A549 (cell line): Measurements from ENCODE around the gene TP53I11. TPM values are rescaled to one million over a fixed set of nuclear protein-coding genes. Genes with fewer than 3 reads are reported as not detected.

Source experiments
- ATAC-seq, 2 experiments: fragments of 200-7000 bp in 1 of 2; fragments of >200 bp in 1 of 2; cut with Nextera tagmentation in 1 of 2; cut with Tn5 transposase in 1 of 2; 3 replicates each; pipeline versions ENCODE4 v1.8.0 to v1.9.1; 2018 to 2020; ENCODE audit warnings: mild to moderate bottlenecking in 1 of 2, moderate library complexity in 1 of 2
- CTCF ChIA-PET: fragments of 300-600 bp; sonication (Branson Sonifier 250); formaldehyde crosslinking; extraction: SDS; loops from one replicate; lab custom pipeline; 2021; ENCODE audit warnings: antibody characterized with exemption, inconsistent platforms; lab: Yijun Ruan, JAX
- POLR2A ChIA-PET: fragments of 350-600 bp; formaldehyde crosslinking; extraction: SDS; loops from one replicate; lab custom pipeline; 2021; ENCODE audit warnings: antibody characterized with exemption, inconsistent platforms; lab: Yijun Ruan, JAX
- DNase-seq, 2 experiments: peaks; one replicate each; pipeline versions ENCODE4 v3.0.0 to v3.0.0-alpha.2; 2011 to 2016; ENCODE audit warnings: low read depth in 1 of 2, low spot score in 1 of 2
- FAIRE-seq: peaks from 2 replicates; lab custom pipeline; 2011; peaks lifted over from hg19 to GRCh38; lab: Jason Lieb, UNC
- H3K27ac ChIP-seq, 2 experiments: fragments of >200 bp; sonication (Bioruptor Twin); formaldehyde crosslinking; 3 replicates each; pipeline ENCODE4 v1.5.1; 2016 to 2017
- H3K4me1 ChIP-seq: fragments of >200 bp; sonication (Bioruptor Twin); formaldehyde crosslinking; 3 replicates; pipeline ENCODE4 v1.6.1; 2016
- H3K4me2 ChIP-seq: fragments of >200 bp; sonication (Bioruptor Twin); formaldehyde crosslinking; 3 replicates; pipeline ENCODE4 v1.6.1; 2016
- H3K4me3 ChIP-seq: fragments of >200 bp; sonication (Bioruptor Twin); formaldehyde crosslinking; 3 replicates; pipeline ENCODE4 v1.5.1; 2016
- H3K9me3 ChIP-seq: fragments of >200 bp; sonication (Bioruptor Twin); formaldehyde crosslinking; 3 replicates; pipeline ENCODE4 v1.6.1; 2016
- CEBPB ChIP-seq, 2 experiments: fragments of >200 bp in 1 of 2; sonication (Bioruptor Twin) in 1 of 2; formaldehyde crosslinking in 1 of 2; IDR thresholded peaks; 2 replicates each; pipeline ENCODE4 v1.6.1; 2012 to 2016
- CHD4 ChIP-seq: fragments of 200-600 bp; sonication (generic); IDR thresholded peaks from 2 replicates; pipeline ENCODE4 v1.6.1; 2016; ENCODE audit warnings: antibody characterized with exemption, mild to moderate bottlenecking, borderline replicate concordance
- EHMT2 ChIP-seq: fragments of 200-600 bp; sonication (generic); IDR thresholded peaks from 2 replicates; pipeline ENCODE4 v1.6.1; 2016; ENCODE audit warnings: antibody characterized with exemption, low read depth, mild to moderate bottlenecking, moderate library complexity
- ESRRA ChIP-seq: fragments of 150-350 bp; IDR thresholded peaks from 2 replicates; pipeline ENCODE4 v1.6.1; 2014; ENCODE audit warnings: mild to moderate bottlenecking, low read length, borderline replicate concordance
- FOSB ChIP-seq: fragments of 250-450 bp; sonication (Bioruptor Pico); IDR thresholded peaks from 2 replicates; pipeline ENCODE4 v1.5.0; 2020; ENCODE audit warnings: mild to moderate bottlenecking, moderate library complexity
- FOSL2 ChIP-seq, 2 experiments: fragments of 450-650 bp in 1 of 2; fragments of >200 bp in 1 of 2; sonication (Bioruptor Twin) in 1 of 2; formaldehyde crosslinking; IDR thresholded peaks; 2 replicates each; pipeline versions ENCODE4 v1.5.0 to v1.6.1; 2016 to 2020; ENCODE audit warnings: mild to moderate bottlenecking in 1 of 2, moderate library complexity in 1 of 2
- HOXA7 ChIP-seq: fragments of 250-450 bp; sonication (Bioruptor Pico); IDR thresholded peaks from 2 replicates; pipeline ENCODE4 v1.5.0; 2020; ENCODE audit warnings: mild to moderate bottlenecking, moderate library complexity
- JUNB ChIP-seq: fragments of >200 bp; sonication (Bioruptor Twin); formaldehyde crosslinking; IDR thresholded peaks from 2 replicates; pipeline ENCODE4 v1.6.1; 2016
- MAFK ChIP-seq: fragments of 450-650 bp; IDR thresholded peaks from 2 replicates; pipeline ENCODE4 v1.6.1; 2014; ENCODE audit not compliant: partially characterized antibody
- MAX ChIP-seq: IDR thresholded peaks from 2 replicates; pipeline ENCODE4 v1.6.1; 2012
- MAZ ChIP-seq: fragments of 150-350 bp; IDR thresholded peaks from 2 replicates; pipeline ENCODE4 v1.6.1; 2014; ENCODE audit warnings: antibody characterized with exemption, low read depth, low read length, borderline replicate concordance
- NPAS2 ChIP-seq: fragments of 250-450 bp; sonication (Bioruptor Pico); IDR thresholded peaks from 2 replicates; pipeline ENCODE4 v1.8.0; 2022; ENCODE audit warnings: mild to moderate bottlenecking, moderate library complexity, borderline replicate concordance
- PBX3 ChIP-seq: IDR thresholded peaks from 2 replicates; pipeline ENCODE4 v1.6.1; 2012
- POLR2A ChIP-seq: IDR thresholded peaks from 2 replicates; pipeline ENCODE4 v1.6.1; 2012; ENCODE audit warnings: mild to moderate bottlenecking, low read length
- RAD21 ChIP-seq, 2 experiments: fragments of >200 bp in 1 of 2; sonication (Bioruptor Twin) in 1 of 2; formaldehyde crosslinking in 1 of 2; IDR thresholded peaks in 1 of 2; conservative IDR thresholded peaks in 1 of 2; 2 replicates in 1 of 2; 3 replicates in 1 of 2; pipeline ENCODE4 v1.6.1; 2012 to 2018; ENCODE audit warnings: inconsistent platforms in 1 of 2
- RARB ChIP-seq: fragments of 250-450 bp; sonication (Bioruptor Pico); IDR thresholded peaks from 2 replicates; pipeline ENCODE4 v1.8.0; 2021; ENCODE audit warnings: mild to moderate bottlenecking, moderate library complexity
- REST ChIP-seq: fragments of 200-600 bp; sonication (generic); IDR thresholded peaks from 2 replicates; pipeline ENCODE4 v1.6.1; 2016; ENCODE audit warnings: antibody characterized with exemption, mild to moderate bottlenecking, moderate library complexity
- RFX5 ChIP-seq: fragments of 450-650 bp; IDR thresholded peaks from 2 replicates; pipeline ENCODE4 v1.7.1; 2014; ENCODE audit warnings: antibody characterized with exemption, mild to moderate bottlenecking, moderate library complexity
- RNF2 ChIP-seq: fragments of 200-600 bp; sonication (generic); IDR thresholded peaks from 2 replicates; pipeline ENCODE4 v1.6.1; 2016; ENCODE audit warnings: low read depth, mild to moderate bottlenecking, antibody characterized with exemption, moderate library complexity, borderline replicate concordance
- SREBF2 ChIP-seq: fragments of 450-650 bp; IDR thresholded peaks from 2 replicates; pipeline ENCODE4 v1.6.1; 2014; ENCODE audit warnings: mild to moderate bottlenecking, moderate library complexity
- TFCP2L1 ChIP-seq: fragments of 250-450 bp; sonication (Bioruptor Pico); IDR thresholded peaks from 2 replicates; pipeline ENCODE4 v1.5.0; 2021; ENCODE audit warnings: mild to moderate bottlenecking
- TP53 ChIP-seq: fragments of 250-450 bp; sonication (Bioruptor Pico); IDR thresholded peaks from 2 replicates; pipeline ENCODE4 v1.5.0; 2021; ENCODE audit warnings: mild to moderate bottlenecking, moderate library complexity
- USF2 ChIP-seq: fragments of 450-650 bp; IDR thresholded peaks from 2 replicates; pipeline ENCODE4 v1.6.1; 2014; ENCODE audit warnings: antibody characterized with exemption
- WGBS: methylation state at CpG from one replicate; pipeline ENCODE4 v1.1.6; 2017; ENCODE audit errors: missing lambda C conversion rate; 5-methylcytosine and 5-hydroxymethylcytosine counted together
- polyA plus RNA-seq, 4 experiments: library from polyadenylated mRNA; depleted of rRNA in 3 of 4; stranded (reverse); fragments of >200 nt; fragmentation: RNase III in 1 of 4; extraction: RNeasy Plus Mini Kit Qiagen cat#74134 plus additional on column Dnase treatment in 1 of 4; gene quantifications; 2 replicates in 3 of 4; 3 replicates in 1 of 4; pipeline ENCODE4 v1.2.3, GENCODE V29; 2011 to 2017

TP53I11 gene
- polyA plus RNA-seq, 2 of the 4 experiments (the other 2 are of a cell fraction) = 11.2 to 28.2 TPM

GRCh38 chr11:44986315-44986714 is 35.6 kb upstream of the TP53I11 start:
- POLR2A ChIA-PET = no interaction called here

GRCh38 chr11:44985721-44986120 is 35.0 kb upstream of the TP53I11 start:
- TF ChIP-seq EHMT2 (no peak), RFX5 (no peak), USF2 (no peak), RAD21 (conservative IDR thresholded peaks at IDR 0.05 in 1 of 2, IDR thresholded peaks at IDR 0.05 in 1 of 2) (no peak), REST (no peak), POLR2A (no peak)
- no peak overlapping the region for H3K4me3 ChIP-seq
- H3K4me1 ChIP-seq = peaks cover 6% of the 10 kb centered on the region
- no peak for ATAC-seq
- 87% methylated on average over 6 of the region's 6 CpGs for WGBS
- POLR2A ChIA-PET = no interaction called here
- H3K9me3 ChIP-seq = no peaks in the 10 kb centered on the region
- H3K27ac ChIP-seq = no peak overlapping the region
- DNase-seq = no peak
- H3K4me2 ChIP-seq = no peak overlapping the region
- no peak for FAIRE-seq
- CTCF ChIA-PET = interaction anchor here (0.9 to 2.2 kb wide), 6 partner anchors 18 to 121 kb away, joined by 3 to 8 read pairs (median 4); no protein-coding TSS in a partner anchor

More at GRCh38 chr11:44986315-44986714, 35.6 kb upstream of the TP53I11 start:
- Histone ChIP-seq H3K9me3 (no peaks in the 10 kb centered on the region), H3K4me3 (no peak overlapping the region), H3K27ac (no peak overlapping the region), H3K4me1 (no peaks in the 10 kb centered on the region), H3K4me2 (no peak overlapping the region)
- CTCF ChIA-PET = interaction anchor here (1.1 to 2.2 kb wide), 4 partner anchors 44 to 120 kb away, joined by 3 to 8 read pairs (median 4); no protein-coding TSS in a partner anchor
- ATAC-seq (no peak), FAIRE-seq (no peak), DNase-seq (no peak)
- TF ChIP-seq MAZ (no peak), SREBF2 (no peak), ESRRA (no peak)
- WGBS = 80% methylated on average over 3 of the region's 3 CpGs

GRCh38 chr11:44983786-44984185 is 33.1 kb upstream of the TP53I11 start:
- H3K4me3 ChIP-seq = no peak overlapping the region
- CTCF ChIA-PET = interaction anchor here (0.7 to 1.1 kb wide), 2 partner anchors 48 to 121 kb away, joined by 3 to 5 read pairs; no protein-coding TSS in a partner anchor
- WGBS = 87% methylated on average over 7 of the region's 7 CpGs
- H3K9me3 ChIP-seq = no peaks in the 10 kb centered on the region
- peaks cover 25% of the 10 kb centered on the region for H3K4me1 ChIP-seq
- TF ChIP-seq JUNB = no peak
- TF ChIP-seq TFCP2L1 (CRISPR knock-in tag) = no peak
- TF ChIP-seq REST = no peak
- TF ChIP-seq RARB (CRISPR knock-in tag) = no peak
- TF ChIP-seq CEBPB (IDR thresholded peaks at IDR 0.05) = no peak
- TF ChIP-seq NPAS2 (CRISPR knock-in tag) = no peak
- no peak for TF ChIP-seq MAX
- no peak for TF ChIP-seq PBX3
- no peak for TF ChIP-seq CHD4
- no peak for TF ChIP-seq HOXA7 (CRISPR knock-in tag)
- no peak for TF ChIP-seq FOSL2 (IDR thresholded peaks at IDR 0.05)
- no peak for TF ChIP-seq FOSL2 (CRISPR knock-in tag; IDR thresholded peaks at IDR 0.05)
- no peak for TF ChIP-seq MAZ
- TF ChIP-seq RNF2 = no peak
- TF ChIP-seq MAFK = no peak
- no peak for TF ChIP-seq TP53 (CRISPR knock-in tag)
- no peak for TF ChIP-seq FOSB (CRISPR knock-in tag)
- ATAC-seq (no peak), DNase-seq (no peak), FAIRE-seq (no peak)
- no peak overlapping the region for H3K27ac ChIP-seq
- H3K4me2 ChIP-seq = no peak overlapping the region
- POLR2A ChIA-PET = no interaction called here
